GM20000 (cell line): ENCODE data around the gene SPATA46.

Source experiments
- DNase-seq: peaks from one replicate; pipeline ENCODE4 v3.0.0; 2012; ENCODE audit warnings: low spot score
- CTCF ChIP-seq: IDR thresholded peaks from 2 replicates; pipeline ENCODE4 v1.5.1; 2012; ENCODE audit warnings: mild to moderate bottlenecking, control low read depth; ENCODE audit errors: extremely low read depth, missing control alignments

The SPATA46 gene

GRCh38 chr1:162381383-162381782 lies 4.7 kb upstream of the SPATA46 start, which contains the start of gene C1orf226:
Gene C1orf226 (plus strand): TSS chr1:162381728. CDS start chr1:162381902, 174 bp downstream.
- DNase-seq, result no peak
- no peak for TF ChIP-seq CTCF

DNA sequence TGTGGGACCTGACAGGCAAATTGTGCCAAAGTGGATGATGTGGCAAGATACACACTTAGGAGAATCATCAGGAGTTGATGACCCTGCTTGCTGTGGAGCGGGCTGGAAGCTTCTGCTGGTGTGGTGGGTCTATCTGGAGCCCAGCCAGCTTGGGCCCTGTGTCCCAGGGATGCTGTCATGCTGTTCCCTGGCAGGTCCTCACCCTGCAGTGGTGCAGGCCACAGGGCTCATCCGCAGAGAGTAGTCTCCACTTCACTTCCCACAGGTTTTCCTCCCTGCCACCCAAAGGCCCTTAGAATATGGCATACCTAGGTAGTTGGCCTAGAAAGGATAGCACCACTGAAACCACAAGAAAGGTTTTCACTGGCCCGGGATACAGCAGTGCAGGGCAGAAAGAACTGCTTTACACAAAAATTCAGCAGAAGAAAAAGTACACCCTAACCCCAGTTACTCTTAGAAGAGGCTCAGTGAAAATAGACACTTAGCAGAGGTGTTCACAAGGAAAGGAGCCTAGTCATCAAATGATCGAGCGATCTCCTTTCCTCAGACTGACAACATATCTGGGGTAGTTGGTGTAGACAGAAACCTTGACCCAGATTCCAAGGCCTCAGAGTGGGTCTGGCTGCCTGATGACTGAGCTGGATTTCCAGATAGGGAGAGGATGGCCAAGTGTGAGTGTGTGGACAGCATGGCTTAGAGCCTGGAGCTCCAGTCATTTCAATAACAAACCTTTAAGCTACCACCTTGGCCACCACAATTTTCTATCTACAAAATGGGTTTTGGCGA lies 3.6 kb upstream of the SPATA46 start:
- no peak for DNase-seq
- TF ChIP-seq CTCF, result no peak

DNA sequence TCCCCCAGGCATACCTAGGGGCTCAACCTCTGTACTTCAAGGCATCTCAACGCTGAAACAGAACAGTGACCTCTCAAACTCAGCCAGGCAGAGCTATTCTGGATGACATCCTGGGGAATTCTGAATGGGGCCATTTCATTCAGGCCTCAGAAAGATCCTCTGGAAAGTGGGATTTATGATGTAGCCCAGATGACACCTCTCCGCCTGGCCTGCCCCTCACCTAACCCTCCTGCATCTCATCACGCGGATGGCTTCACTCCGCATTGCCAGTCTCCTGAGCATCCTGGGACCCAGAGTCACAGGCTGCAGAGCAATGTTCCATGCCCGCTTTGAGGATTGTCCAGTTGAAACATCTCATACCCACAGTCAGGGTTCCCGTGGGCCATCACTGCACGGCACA lies 1.2 kb downstream of the SPATA46 start:
- no peak for TF ChIP-seq CTCF
- DNase-seq, result no peak

DNA sequence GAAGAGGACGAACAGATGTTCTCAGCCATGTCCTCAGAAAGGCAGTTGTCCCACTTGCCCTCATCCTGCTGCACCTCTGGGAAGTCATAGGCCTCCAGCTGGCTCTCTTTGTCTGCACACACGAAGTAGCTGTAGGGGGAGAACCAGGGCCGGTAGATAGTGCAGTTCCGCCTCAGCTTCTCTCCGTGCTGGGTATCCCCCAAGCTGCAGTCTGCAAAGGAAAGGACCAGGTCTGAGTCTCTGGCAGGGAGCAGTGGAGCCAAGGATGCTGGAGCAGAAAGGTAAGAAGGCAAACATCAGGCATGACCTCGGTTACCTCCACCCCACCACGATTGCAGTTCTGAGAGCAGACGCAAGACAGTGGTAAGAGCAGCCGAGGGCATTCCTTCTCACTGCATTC lies 2.2 kb downstream of the SPATA46 start:
- no peak for DNase-seq
- no peak for TF ChIP-seq CTCF

- no peak for TF ChIP-seq CTCF
- no peak for DNase-seq
Observed at GRCh38 chr1:162373541-162374260, 3.0 kb downstream of the SPATA46 start.

GRCh38 chr1:162373072-162373427 lies 3.6 kb downstream of the SPATA46 start:
- no peak for DNase-seq
- TF ChIP-seq CTCF, result no peak
